ENCODE measurements around the gene C2orf72. TPM values are rescaled to one million over a fixed set of nuclear protein-coding genes. Genes with fewer than 3 reads are reported as not detected.

C2orf72 gene
- total RNA-seq, 3 donors from 2014 or later (not counting 1 experiment from before 2014, with no cell fraction given): not detected

DNA sequence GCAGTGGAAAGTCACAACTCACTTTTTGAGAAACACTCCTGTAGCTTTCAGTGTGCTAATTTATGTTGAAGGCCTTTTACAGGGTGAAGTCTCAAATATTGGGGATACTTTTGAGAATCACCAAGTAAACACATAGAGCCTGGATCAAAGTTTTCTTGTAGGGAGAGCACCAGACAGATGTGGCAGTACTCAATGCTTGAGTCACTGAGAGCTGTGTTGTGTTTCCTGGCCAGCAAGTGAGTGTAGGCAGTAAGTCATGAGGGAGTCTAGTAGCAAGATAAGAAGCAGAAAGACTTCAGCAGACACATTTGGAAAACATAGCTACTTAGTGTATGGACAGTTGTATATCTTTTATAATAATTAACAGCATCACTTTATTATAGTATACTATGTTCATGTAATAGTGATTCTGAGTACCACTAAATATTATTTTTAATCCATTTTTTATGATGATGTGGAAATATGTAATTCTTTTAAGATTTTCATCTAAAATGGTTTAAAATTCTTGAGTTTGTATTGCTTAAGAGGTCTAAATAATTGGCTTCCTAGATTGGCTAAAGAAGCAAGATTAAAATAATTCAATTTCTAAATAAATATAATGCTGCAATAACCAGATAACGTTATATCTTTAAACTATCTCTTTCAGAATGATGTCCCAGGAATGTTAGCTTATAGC, 32.2 kb downstream of the C2orf72 start:
- Mint-ChIP-seq H3K27ac (no peak overlapping the region), H3K36me3 (peaks cover 15% of the 10 kb centered on the region), H3K9me3 (no peaks in the 10 kb centered on the region), H3K27me3 (ENCODE audit: low read depth in 2 of 2) (no peaks in the 10 kb centered on the region), H3K4me1 (no peaks in the 10 kb centered on the region), H3K4me3 (no peak overlapping the region)
- Histone ChIP-seq H3K27ac (ENCODE audit: low read length) (no peak overlapping the region), H3K9me3 (ENCODE audit: control insufficient read depth, insufficient read depth, low read length) (no peaks in the 10 kb centered on the region), H3K4me3 (ENCODE audit: low read length) (no peak overlapping the region), H3K27me3 (ENCODE audit: control insufficient read depth, insufficient read depth, low read length) (no peaks in the 10 kb centered on the region), H3K36me3 (ENCODE audit: control insufficient read depth, insufficient read depth, low read length) (peaks cover 70% of the 10 kb centered on the region), H3K4me1 (ENCODE audit: control insufficient read depth, insufficient read depth, low read length) (no peaks in the 10 kb centered on the region)
- ATAC-seq (no peak), DNase-seq (no peak)
- intact Hi-C loops (cut with micrococcal nuclease): no loop called here
- no CpG with 5 or more reads among the region's 1 CpG for WGBS (ENCODE audit: insufficient coverage)
- TF ChIP-seq CTCF (IDR thresholded peaks at IDR 0.05): no peak

DNA sequence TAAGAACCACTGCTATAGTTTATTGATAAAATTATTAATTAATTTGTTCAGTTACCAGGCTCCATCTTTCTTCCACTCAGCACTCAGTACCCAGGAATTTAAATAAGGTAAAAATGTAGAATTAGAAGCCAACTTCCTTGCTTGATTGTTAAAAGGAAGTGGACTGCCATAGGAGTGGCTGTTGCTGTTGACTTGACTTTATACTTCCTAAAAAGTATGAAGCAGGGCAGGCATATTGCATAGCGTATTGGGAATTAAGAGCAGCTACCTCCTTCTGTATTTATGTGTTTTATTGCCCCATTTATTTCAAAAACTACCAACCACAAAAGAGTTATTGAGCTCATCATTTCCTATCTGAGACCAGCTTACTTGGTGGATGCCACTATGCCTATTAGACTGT, 47.2 kb downstream of the C2orf72 start:
- no peaks in the 10 kb centered on the region for H3K27me3 Mint-ChIP-seq (ENCODE audit: low read depth in 2 of 2)
- peaks cover 30% of the 10 kb centered on the region for H3K36me3 Mint-ChIP-seq
- ATAC-seq (no peak), DNase-seq (no peak)
- H3K27ac Mint-ChIP-seq: no peak overlapping the region
- no CpG with 5 or more reads among the region's 1 CpG for WGBS (ENCODE audit: insufficient coverage)
- TF ChIP-seq CTCF (IDR thresholded peaks at IDR 0.05): no peak
- no peaks in the 10 kb centered on the region for H3K9me3 ChIP-seq (ENCODE audit: control insufficient read depth, insufficient read depth, low read length)
- no peak overlapping the region for H3K4me3 Mint-ChIP-seq
- H3K36me3 ChIP-seq (ENCODE audit: control insufficient read depth, insufficient read depth, low read length): peaks cover 78% of the 10 kb centered on the region
- H3K4me3 ChIP-seq (ENCODE audit: low read length): no peak overlapping the region
- no peaks in the 10 kb centered on the region for H3K4me1 ChIP-seq (ENCODE audit: control insufficient read depth, insufficient read depth, low read length)
- intact Hi-C loops (cut with micrococcal nuclease): no loop called here
- H3K27me3 ChIP-seq (ENCODE audit: control insufficient read depth, insufficient read depth, low read length): no peaks in the 10 kb centered on the region
- no peaks in the 10 kb centered on the region for H3K4me1 Mint-ChIP-seq
- no peak overlapping the region for H3K27ac ChIP-seq (ENCODE audit: low read length)
- no peaks in the 10 kb centered on the region for H3K9me3 Mint-ChIP-seq

- peaks cover 1 to 2% of the 10 kb centered on the region in 2 donors for H3K4me1 Mint-ChIP-seq
- H3K4me3 ChIP-seq (ENCODE audit: low read length): no peak overlapping the region
- no peak overlapping the region for H3K27ac Mint-ChIP-seq
- intact Hi-C loops (cut with micrococcal nuclease): no loop called here
- H3K9me3 Mint-ChIP-seq: no peaks in the 10 kb centered on the region
- H3K9me3 ChIP-seq (ENCODE audit: control insufficient read depth, insufficient read depth, low read length): no peaks in the 10 kb centered on the region
- H3K4me1 ChIP-seq (ENCODE audit: control insufficient read depth, insufficient read depth, low read length): no peaks in the 10 kb centered on the region
- no peaks in the 10 kb centered on the region for H3K27me3 Mint-ChIP-seq (ENCODE audit: low read depth in 2 of 2)
- 99% methylated on average over 4 of the region's 4 CpGs for WGBS (ENCODE audit: insufficient coverage)
- ATAC-seq: no peak
- no peaks in the 10 kb centered on the region for H3K27me3 ChIP-seq (ENCODE audit: control insufficient read depth, insufficient read depth, low read length)
- H3K27ac ChIP-seq (ENCODE audit: low read length): no peak overlapping the region
- no peak for TF ChIP-seq CTCF (IDR thresholded peaks at IDR 0.05)
- no peak overlapping the region for H3K4me3 Mint-ChIP-seq
- peaks cover 49% of the 10 kb centered on the region for H3K36me3 ChIP-seq (ENCODE audit: control insufficient read depth, insufficient read depth, low read length)
- no peak for DNase-seq
- H3K36me3 Mint-ChIP-seq: peaks cover 19% of the 10 kb centered on the region
Measured at GRCh38 chr2:231088754-231089153, 51.4 kb downstream of the C2orf72 start.

DNA sequence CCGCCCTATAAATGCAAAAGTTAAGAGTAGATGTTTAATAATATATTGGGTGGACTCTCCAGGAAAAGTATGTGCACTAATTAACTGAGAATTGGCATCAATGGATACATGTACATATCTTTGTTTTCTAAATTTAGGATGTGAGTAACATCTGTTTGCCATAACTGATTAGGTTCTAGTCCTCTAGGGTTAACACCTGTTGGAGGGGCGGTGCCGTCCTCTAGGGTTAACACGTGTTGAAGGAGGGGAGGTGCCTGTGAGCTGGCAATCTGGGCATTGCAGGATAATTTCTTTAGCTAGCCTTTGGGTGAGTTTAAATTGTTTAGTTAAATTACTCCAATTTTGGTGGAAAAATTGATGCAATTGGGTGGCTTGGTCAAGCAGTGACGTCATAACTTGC, 56.6 kb downstream of the C2orf72 start:
- H3K36me3 ChIP-seq (ENCODE audit: control insufficient read depth, insufficient read depth, low read length): peaks cover 16% of the 10 kb centered on the region
- no peak overlapping the region for H3K27ac Mint-ChIP-seq

More for the DNA sequence above, 56.6 kb downstream of the C2orf72 start:
- intact Hi-C loops (cut with micrococcal nuclease): no loop called here
- H3K9me3 Mint-ChIP-seq: no peaks in the 10 kb centered on the region
- no peak for TF ChIP-seq CTCF (IDR thresholded peaks at IDR 0.05)
- no peak overlapping the region for H3K27ac ChIP-seq (ENCODE audit: low read length)
- H3K36me3 Mint-ChIP-seq: peaks cover 7% of the 10 kb centered on the region
- DNase-seq (no peak), ATAC-seq (no peak)
- H3K4me1 Mint-ChIP-seq: peaks cover 9 to 10% of the 10 kb centered on the region in 2 donors
- 96% methylated on average over 4 of the region's 5 CpGs for WGBS (ENCODE audit: insufficient coverage)
- H3K4me1 ChIP-seq (ENCODE audit: control insufficient read depth, insufficient read depth, low read length): no peaks in the 10 kb centered on the region
- no peaks in the 10 kb centered on the region for H3K27me3 Mint-ChIP-seq (ENCODE audit: low read depth in 2 of 2)
- no peaks in the 10 kb centered on the region for H3K9me3 ChIP-seq (ENCODE audit: control insufficient read depth, insufficient read depth, low read length)
- H3K4me3 ChIP-seq (ENCODE audit: low read length): no peak overlapping the region
- H3K4me3 Mint-ChIP-seq: no peak overlapping the region
- H3K27me3 ChIP-seq (ENCODE audit: control insufficient read depth, insufficient read depth, low read length): no peaks in the 10 kb centered on the region

Data from natural killer cell (primary cell).